Measurements from ENCODE around the gene CRABP2. TPM values are rescaled to one million over a fixed set of nuclear protein-coding genes. Genes with fewer than 3 reads are reported as not detected.

The CRABP2 gene
- total RNA-seq, 4 donors from 2014 or later, result 2.4 to 16.5 (median 4.0) TPM

- TF ChIP-seq CTCF (IDR thresholded peaks at IDR 0.05; ENCODE audit: low read depth), result no peak
These were observed 49.4 kb downstream of the CRABP2 start for GRCh38 chr1:156655904-156656516.

- TF ChIP-seq CTCF (IDR thresholded peaks at IDR 0.05; ENCODE audit: low read depth), result no peak
These were observed 50.1 kb downstream of the CRABP2 start for GRCh38 chr1:156655151-156655903.

GRCh38 chr1:156654700-156655099, 50.7 kb downstream of the CRABP2 start:
- no peak for TF ChIP-seq CTCF (IDR thresholded peaks at IDR 0.05; ENCODE audit: low read depth)

GRCh38 chr1:156652992-156653355, 52.4 kb downstream of the CRABP2 start:
- no peak for TF ChIP-seq CTCF (IDR thresholded peaks at IDR 0.05; ENCODE audit: low read depth)

GRCh38 chr1:156652131-156652991, 53.0 kb downstream of the CRABP2 start:
- TF ChIP-seq CTCF (IDR thresholded peaks at IDR 0.05; ENCODE audit: low read depth), result no peak

Other genes with a start within 250 kb of the CRABP2 start
- gene MEF2D, start 204.8 kb downstream of the CRABP2 start, total RNA-seq, result 10 to 100 TPM; 18.9 to 46.5 (median 24.8) TPM
- 1 to 10 TPM in 2 of 4 donors, under 1 TPM in 1, not detected in 1; 0.57 to 2.5 (median 2.0) TPM for gene IQGAP3, start 133.0 kb downstream of the CRABP2 start, total RNA-seq
- not detected for gene TTC24, start 125.9 kb downstream of the CRABP2 start, total RNA-seq
- gene NAXE, start 113.8 kb downstream of the CRABP2 start, total RNA-seq, result 10 to 100 TPM; 45.8 to 61.1 (median 49.7) TPM
- gene GPATCH4, start 104.1 kb downstream of the CRABP2 start, total RNA-seq, result 10 to 100 TPM; 10.7 to 35.1 (median 21.4) TPM
- 1 to 10 TPM in 2 of 4 donors, not detected in 2; 1.5 to 1.7 TPM for gene HAPLN2, start 86.2 kb downstream of the CRABP2 start, total RNA-seq
- not detected for gene BCAN, start 63.5 kb downstream of the CRABP2 start, total RNA-seq
- 10 to 100 TPM in 3 of 4 donors, 1 to 10 TPM in 1; 7.8 to 28.8 (median 13.5) TPM for gene NES, start 28.2 kb downstream of the CRABP2 start, total RNA-seq
- gene METTL25B, start 22.9 kb upstream of the CRABP2 start, total RNA-seq, result 10 to 100 TPM; 20.5 to 29.2 (median 23.0) TPM
- 10 to 100 TPM; 10.9 to 21.5 (median 13.5) TPM for gene ISG20L2, start 23.2 kb upstream of the CRABP2 start, total RNA-seq
- 10 to 100 TPM; 53.0 to 84.5 (median 74.0) TPM for gene MRPL24, start 35.5 kb upstream of the CRABP2 start, total RNA-seq
- 100 to 1,000 TPM in 3 of 4 donors, 10 to 100 TPM in 1; 86.5 to 126 (median 113) TPM for gene HDGF, start 46.1 kb upstream of the CRABP2 start, total RNA-seq
- gene PRCC, start 62.0 kb upstream of the CRABP2 start, total RNA-seq, result 10 to 100 TPM; 19.7 to 27.3 (median 21.3) TPM
- gene SH2D2A, start 111.3 kb upstream of the CRABP2 start, total RNA-seq, result 1 to 10 TPM in 1 of 4 donors, under 1 TPM in 3; 0.34 to 1.1 (median 0.71) TPM
- gene INSRR, start 153.5 kb upstream of the CRABP2 start, total RNA-seq, result not detected
- under 1 TPM in 2 of 4 donors, not detected in 2; 0.49 to 0.85 TPM for gene NTRK1, start 155.3 kb upstream of the CRABP2 start, total RNA-seq
- 10 to 100 TPM in 2 of 4 donors, 1 to 10 TPM in 2; 5.9 to 40.9 (median 8.7) TPM for gene PEAR1, start 188.1 kb upstream of the CRABP2 start, total RNA-seq
- under 1 TPM in 1 of 4 donors, not detected in 3; 0.94 TPM for gene LRRC71, start 215.0 kb upstream of the CRABP2 start, total RNA-seq

Data from subcutaneous adipose tissue (tissue), 4 donors.